K562 (cell line): ENCODE results near the gene C20orf141. TPM values are rescaled to one million over a fixed set of nuclear protein-coding genes. Genes with fewer than 3 reads are reported as not detected.
A peak's percentile ranks its signal among the peaks of the same experiment; 100 is the strongest.

Experiments
- ATAC-seq: fragments of 200-7000 bp; cut with Tn5 transposase; 3 replicates; pipeline ENCODE4 v1.9.1; 2020; ENCODE audit warnings: moderate library complexity
- BruUV-seq: library from RNA; stranded (reverse); fragments of 400-500 nt; replicated peaks from 2 replicates; lab custom pipeline; 2021; lab: Mats Ljungman, UMichigan
- CTCF ChIA-PET: fragments of 300-600 bp; formaldehyde crosslinking; extraction: SDS; loops from one replicate; lab custom pipeline; 2021; ENCODE audit warnings: low intra/inter-chr PET ratio; lab: Yijun Ruan, JAX
- POLR2A ChIA-PET: fragments of 300-600, 350-650 bp; sonication (Branson Sonifier 250); formaldehyde crosslinking; extraction: SDS; loops from one replicate; lab custom pipeline; 2021; ENCODE audit warnings: antibody characterized with exemption, inconsistent platforms; lab: Yijun Ruan, JAX
- DNase-seq, 4 experiments: peaks; one replicate each; pipeline versions ENCODE4 v3.0.0 to v3.0.0-alpha.2; 2011 to 2018; ENCODE audit warnings: low spot score in 3 of 4, mixed read lengths in 3 of 4; ENCODE audit errors: extremely low read depth in 1 of 4
- FAIRE-seq: peaks from 2 replicates; lab custom pipeline; 2011; peaks lifted over from hg19 to GRCh38; lab: Jason Lieb, UNC
- H2AFZ ChIP-seq: 2 replicates; pipeline ENCODE4 v1.6.0; 2011; ENCODE audit warnings: low read depth, low read length, control low read depth, inconsistent platforms
- H3K27ac ChIP-seq: fragments of 200-600 bp; 3 replicates; pipeline ENCODE4 v1.8.0; 2011; ENCODE audit warnings: low read depth, mild to moderate bottlenecking, control low read depth, inconsistent platforms, low read length, moderate library complexity, mixed read lengths; ENCODE audit errors: extremely low read depth
- H3K27me3 ChIP-seq, 2 experiments: fragments of 300-600 bp in 1 of 2; 2 replicates in 1 of 2; 3 replicates in 1 of 2; pipeline versions ENCODE4 v1.6.0 to v1.8.0; 2011; ENCODE audit warnings: inconsistent platforms in 2 of 2, low read length in 2 of 2, mild to moderate bottlenecking in 1 of 2, mixed read lengths in 1 of 2, moderate library complexity in 1 of 2; ENCODE audit not compliant: control insufficient read depth in 2 of 2, insufficient read depth in 2 of 2
- H3K36me3 ChIP-seq: fragments of 300-600 bp; 3 replicates; pipeline ENCODE4 v1.8.0; 2011; ENCODE audit warnings: mild to moderate bottlenecking, low read length, inconsistent platforms; ENCODE audit not compliant: control insufficient read depth, insufficient read depth
- H3K4me1 ChIP-seq, 2 experiments: fragments of 200-600 bp in 1 of 2; replicated peaks in 1 of 2; 2 replicates in 1 of 2; 3 replicates in 1 of 2; pipeline versions ENCODE4 v1.5.1 to v1.8.0; 2011; ENCODE audit warnings: inconsistent platforms in 2 of 2, low read length in 2 of 2, mild to moderate bottlenecking in 1 of 2, mixed read lengths in 1 of 2, moderate library complexity in 1 of 2; ENCODE audit not compliant: control insufficient read depth in 2 of 2, insufficient read depth in 2 of 2
- H3K4me2 ChIP-seq: 2 replicates; pipeline ENCODE4 v1.6.1; 2011; ENCODE audit warnings: low read length, control low read depth, inconsistent platforms, mixed read lengths; ENCODE audit not compliant: insufficient read depth
- H3K4me3 ChIP-seq: fragments of 200-600 bp; sonication (generic), shearing (Covaris generic); 2 replicates; pipeline ENCODE4 v1.5.1; 2016; ENCODE audit warnings: control low read depth, inconsistent platforms
- H3K79me2 ChIP-seq: fragments of 200-600 bp; 3 replicates; pipeline ENCODE4 v1.8.0; 2011; ENCODE audit warnings: low read length, inconsistent platforms; ENCODE audit not compliant: control insufficient read depth, insufficient read depth
- H3K9ac ChIP-seq, 2 experiments: 2 replicates each; pipeline versions ENCODE4 v1.6.0 to v1.6.1; 2011; ENCODE audit warnings: low read depth in 2 of 2, low read length in 2 of 2, control low read depth in 1 of 2, inconsistent platforms in 1 of 2, mild to moderate bottlenecking in 1 of 2, mixed read lengths in 1 of 2; ENCODE audit not compliant: insufficient read depth in 1 of 2
- H3K9me1 ChIP-seq: one replicate; pipeline ENCODE4 v1.6.0; 2011; ENCODE audit warnings: inconsistent platforms, mild to moderate bottlenecking, low read length, moderate library complexity; ENCODE audit not compliant: control insufficient read depth, insufficient read depth
- H3K9me3 ChIP-seq: replicated peaks from 2 replicates; pipeline ENCODE4 v1.5.1; 2011; ENCODE audit warnings: low read depth, low read length, inconsistent platforms; ENCODE audit not compliant: control insufficient read depth, insufficient read depth
- H4K20me1 ChIP-seq: replicated peaks from 2 replicates; pipeline ENCODE4 v1.6.1; 2011; ENCODE audit warnings: low read length, inconsistent platforms, mixed read lengths; ENCODE audit not compliant: control insufficient read depth, insufficient read depth
- BACH1 ChIP-seq: fragments of 200-800 bp; sonication (Bioruptor generic); IDR thresholded peaks from 2 replicates; pipeline ENCODE4 v1.6.1; 2016; ENCODE audit warnings: missing genetic modification characterization, missing compliant biosample characterization
- HDAC8 ChIP-seq: fragments of 450-650 bp; IDR thresholded peaks from 2 replicates; pipeline ENCODE4 v1.6.1; 2016; ENCODE audit warnings: mild to moderate bottlenecking, missing genetic modification characterization, moderate library complexity, missing compliant biosample characterization
- JUN ChIP-seq, 2 experiments: sonication (generic) in 1 of 2; formaldehyde crosslinking in 1 of 2; IDR thresholded peaks; 2 replicates each; pipeline versions ENCODE4 v1.6.1 to v1.8.0; 2012 to 2022; ENCODE audit warnings: borderline replicate concordance in 2 of 2, mild to moderate bottlenecking in 2 of 2, improper control_type of control experiment in 1 of 2, low read depth in 1 of 2, low read length in 1 of 2, missing genetic modification reagents in 1 of 2
- RBM25 ChIP-seq: fragments of 200-400 bp; formaldehyde crosslinking; IDR thresholded peaks from 2 replicates; pipeline ENCODE4 v1.6.1; 2018; ENCODE audit warnings: low read length, low read depth, moderate library complexity; ENCODE audit not compliant: severe bottlenecking
- TOE1 ChIP-seq, 2 experiments: fragments of 450-650 bp in 1 of 2; sonication (generic) in 1 of 2; formaldehyde crosslinking in 1 of 2; IDR thresholded peaks; 2 replicates each; pipeline versions ENCODE4 v1.7.1 to v1.8.0; 2016 to 2022; ENCODE audit warnings: borderline replicate concordance in 2 of 2, mild to moderate bottlenecking in 2 of 2, antibody characterized with exemption in 1 of 2, inconsistent platforms in 1 of 2, low read depth in 1 of 2, missing genetic modification reagents in 1 of 2, moderate library complexity in 1 of 2
- ZKSCAN3 ChIP-seq: fragments of 250-450 bp; sonication (Bioruptor Pico); IDR thresholded peaks from 2 replicates; pipeline ENCODE4 v1.4.0; 2020
- WGBS: fragments of 100-300 bp; shearing (Covaris generic); methylation state at CpG from one replicate; pipeline ENCODE4 v1.1.6; 2016; ENCODE audit warnings: low coverage, mixed read lengths; ENCODE audit not compliant: insufficient coverage; ENCODE audit errors: missing lambda C conversion rate; 5-methylcytosine and 5-hydroxymethylcytosine counted together
- in situ Hi-C: fragments of 300-500 bp; cut with MboI; formaldehyde crosslinking; loops from 4 replicates; pipeline ENCODE4 v1.15.0; 2018; ENCODE audit warnings: inconsistent platforms, mixed read lengths
- intact Hi-C: fragments of 100-400 bp; cut with micrococcal nuclease; formaldehyde crosslinking; loops from 2 replicates; pipeline ENCODE4 v1.14.2; 2022
- polyA plus RNA-seq, 8 experiments: library from polyadenylated mRNA; depleted of rRNA in 4 of 8; stranded (reverse) in 5 of 8; unstranded in 3 of 8; fragments of >200 nt; fragmentation: Nextera tagmentation in 2 of 8; fragmentation: Illumina TruSeq in 1 of 8; extraction: Ambion mirVana in 2 of 8; extraction: Trizol in 1 of 8; gene quantifications; 2 replicates each; pipeline versions ENCODE4 v1.2.1 to v1.2.3, GENCODE V29; 2011 to 2014; ENCODE audit warnings: inconsistent platforms in 1 of 8, missing spikeins in 1 of 8
- total RNA-seq, 7 experiments: library from RNA; depleted of rRNA in 6 of 7; stranded (reverse); fragments of >200 nt in 6 of 7; fragmentation: Illumina TruSeq in 2 of 7; extraction: Trizol in 2 of 7; gene quantifications; 2 replicates each; pipeline versions ENCODE4 v1.2.1 to v1.2.3, GENCODE V29; 2011 to 2021; ENCODE audit warnings: low replicate concordance in 1 of 7

C20orf141 gene
- total and polyA plus RNA-seq, 9 of the 15 experiments (the other 6 are each of a cell fraction or from before 2014, with no cell fraction given): not detected

- Histone ChIP-seq H2AFZ (no peak overlapping the region), H4K20me1 (no peaks in the 10 kb centered on the region), H3K4me3 (no peak overlapping the region), H3K27ac (no peak overlapping the region), H3K4me2 (no peak overlapping the region), H3K4me1 (peaks cover 0 to 18% of the 10 kb centered on the region in 2 experiments; a peak in 3 of 5 replicates), H3K9ac (no peak overlapping the region), H3K36me3 (no peaks in the 10 kb centered on the region), H3K9me1 (no peaks in the 10 kb centered on the region), H3K9me3 (0 out of 2 replicates have a peak, but pooled peaks cover 2% of the 10 kb centered on the region), H3K27me3 (no peaks in the 10 kb centered on the region), H3K79me2 (no peaks in the 10 kb centered on the region)
- 19% methylated on average over 3 of the region's 3 CpGs for WGBS
- no peak for DNase-seq
- POLR2A ChIA-PET: interaction anchor here (1.3 kb wide), 1 partner anchor 10 kb away, joined by 3 read pairs; no protein-coding TSS in a partner anchor
- in situ Hi-C loops: no loop called here
- intact Hi-C loops: no loop called here
- TF ChIP-seq JUN (IDR thresholded peaks at IDR 0.05; ENCODE audit: borderline replicate concordance, low read depth, low read length) (no peak), JUN (CRISPR knock-in tag; IDR thresholded peaks at IDR 0.05; ENCODE audit: borderline replicate concordance) (no peak), RBM25 (peak; percentile 77)
- BruUV-seq: no TSS peak
- ATAC-seq: no peak
- no peak for FAIRE-seq
- CTCF ChIA-PET: no interaction called here
Measured at GRCh38 chr20:2812189-2812588, 2.6 kb upstream of the C20orf141 start.

DNA sequence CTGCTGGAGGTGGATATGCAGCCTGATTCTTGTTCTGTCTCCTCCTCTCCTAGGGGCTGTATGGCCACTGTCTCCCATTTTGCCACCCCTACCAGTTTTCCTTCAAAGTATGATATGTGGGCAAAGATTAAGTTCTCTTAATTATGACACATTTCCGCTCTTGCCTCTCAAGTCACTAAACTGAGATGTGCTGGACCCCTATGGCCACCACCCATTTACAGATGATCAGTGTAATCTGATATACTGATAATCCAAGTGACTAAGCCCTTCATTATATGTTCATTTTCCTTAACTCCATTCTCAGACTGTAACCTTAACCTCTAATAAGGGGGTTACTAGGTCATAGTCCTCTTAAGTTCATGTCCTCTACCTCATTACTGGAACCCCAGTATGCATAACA, 711 bp upstream of the C20orf141 start:
- Histone ChIP-seq H3K4me3 (no peak overlapping the region), H3K9me3 (0 out of 2 replicates have a peak, but pooled peaks cover 2% of the 10 kb centered on the region), H3K4me2 (no peak overlapping the region), H3K27me3 (no peaks in the 10 kb centered on the region), H3K27ac (no peak overlapping the region), H3K36me3 (no peaks in the 10 kb centered on the region), H3K79me2 (no peaks in the 10 kb centered on the region), H3K4me1 (peaks cover 0 to 18% of the 10 kb centered on the region in 2 experiments; a peak in 3 of 5 replicates), H2AFZ (no peak overlapping the region), H3K9me1 (peaks cover 3% of the 10 kb centered on the region), H4K20me1 (no peaks in the 10 kb centered on the region), H3K9ac (no peak overlapping the region)
- in situ Hi-C loops (no loop called here), intact Hi-C loops (no loop called here)
- 64% methylated on average over 1 of the region's 1 CpG for whole genome bisulfite sequencing
- no peak for TF ChIP-seq ZKSCAN3
- no peak for TF ChIP-seq HDAC8 (tag)
- TF ChIP-seq BACH1: no peak
- TF ChIP-seq TOE1 (IDR thresholded peaks at IDR 0.05; ENCODE audit: borderline replicate concordance): no peak
- no peak for TF ChIP-seq TOE1 (CRISPR knock-in tag; IDR thresholded peaks at IDR 0.05; ENCODE audit: borderline replicate concordance, low read depth)
- no TSS peak for BruUV-seq
- DNase-seq (no peak), ATAC-seq (no peak), FAIRE-seq (no peak)
- ChIA-PET CTCF (no interaction called here), POLR2A (no interaction called here)
